Fibroblast of the conjunctiva (primary cell): Measurements from ENCODE around the gene CCDC78.

Experiments used
- DNase-seq: peaks from one replicate; pipeline ENCODE4 v3.0.0-alpha.2; 2010; ENCODE audit warnings: low read depth

Gene CCDC78

DNA sequence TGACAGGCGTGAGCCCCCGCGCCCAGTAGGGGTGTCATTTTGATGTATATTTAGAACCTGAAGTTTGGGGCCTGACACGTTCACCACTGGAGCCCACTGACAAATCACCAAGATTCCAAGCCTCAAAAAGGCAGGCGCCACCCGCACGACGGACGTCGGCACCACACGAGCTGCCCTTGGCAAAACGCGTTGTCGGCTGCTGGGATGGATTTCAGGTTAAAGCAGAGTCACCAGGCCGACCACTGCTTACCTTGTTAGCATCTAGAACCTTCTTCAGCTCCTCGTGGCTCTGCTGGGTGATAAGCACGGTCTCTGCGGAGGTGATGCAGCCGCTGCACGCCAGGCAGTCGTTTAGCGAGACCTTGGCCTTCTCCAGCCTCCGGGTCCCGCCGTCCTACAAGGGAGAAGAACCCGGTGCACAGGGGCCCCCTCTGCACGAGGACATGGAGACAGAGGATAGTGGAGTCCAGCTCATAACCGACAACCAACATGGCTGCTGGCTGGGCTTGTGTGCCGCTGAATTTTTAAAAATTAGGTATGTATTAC is 10.8 kb upstream of the CCDC78 start:
- DNase-seq, result no peak

DNA sequence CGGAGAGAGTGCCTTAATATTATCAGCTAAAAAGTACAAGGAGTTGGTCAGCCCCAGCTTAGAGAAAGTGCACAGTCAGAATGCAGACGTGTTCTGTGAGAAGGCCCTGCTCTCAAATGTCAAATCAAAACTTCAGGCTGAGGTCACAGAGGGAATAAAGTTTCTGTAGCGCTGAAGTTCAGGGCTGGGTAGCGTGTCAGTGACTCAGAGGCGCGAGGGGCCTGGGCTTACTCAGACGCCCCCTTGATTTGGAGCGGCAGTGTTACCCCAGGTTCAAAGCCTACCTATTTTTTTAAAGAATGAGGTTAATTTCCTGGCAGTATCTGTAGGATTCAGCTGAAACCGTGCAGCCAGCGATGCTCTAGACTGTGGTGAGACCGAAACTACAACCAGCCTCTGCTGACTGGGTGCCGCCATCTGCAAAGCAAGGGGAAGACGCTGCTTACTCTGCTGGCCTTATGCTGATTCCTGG is 9.8 kb upstream of the CCDC78 start:
- DNase-seq, result no peak

DNA sequence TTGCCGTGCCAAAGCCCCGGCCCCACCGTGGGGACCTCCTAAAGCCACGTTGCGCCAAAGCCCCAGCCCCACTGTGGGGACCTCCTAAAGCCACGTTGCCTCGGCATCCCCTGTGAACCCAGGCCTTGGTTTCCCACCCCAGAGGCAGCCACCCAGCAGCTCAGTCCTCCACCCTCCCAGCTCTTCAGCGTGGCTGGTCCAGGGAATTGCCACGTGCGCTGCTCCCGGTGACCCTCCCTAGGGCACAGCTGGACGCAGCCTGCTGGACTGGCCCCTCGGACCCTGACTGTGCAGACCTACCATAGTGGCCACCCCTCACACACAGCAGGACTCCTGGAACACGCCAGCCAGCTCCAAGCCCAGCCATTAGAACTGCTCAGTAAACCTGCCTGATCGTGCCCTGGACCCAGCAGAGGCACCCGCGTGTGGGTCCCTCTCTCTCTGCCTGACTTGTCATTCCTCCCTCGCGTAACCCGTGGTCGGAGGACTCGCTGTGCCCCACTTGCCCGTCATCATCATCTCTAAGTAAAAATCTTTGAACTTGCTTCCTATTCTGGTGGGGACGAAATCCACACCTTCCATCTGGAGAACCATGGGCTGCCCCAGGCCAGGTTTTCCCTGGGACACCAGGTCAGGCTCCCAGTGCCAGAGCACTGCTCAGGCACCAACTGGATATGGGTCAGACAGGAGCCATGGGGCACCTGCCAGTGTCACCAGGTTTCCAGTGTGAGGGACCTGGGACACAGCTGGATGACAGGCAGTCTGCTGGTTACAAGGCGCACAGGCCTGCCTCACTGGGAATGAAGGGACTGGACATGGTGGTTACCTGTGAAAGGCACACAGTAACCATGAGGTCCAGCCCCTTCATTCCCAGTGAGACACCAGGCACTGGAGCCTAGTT is 9.0 kb upstream of the CCDC78 start:
- DNase-seq, result no peak

DNA sequence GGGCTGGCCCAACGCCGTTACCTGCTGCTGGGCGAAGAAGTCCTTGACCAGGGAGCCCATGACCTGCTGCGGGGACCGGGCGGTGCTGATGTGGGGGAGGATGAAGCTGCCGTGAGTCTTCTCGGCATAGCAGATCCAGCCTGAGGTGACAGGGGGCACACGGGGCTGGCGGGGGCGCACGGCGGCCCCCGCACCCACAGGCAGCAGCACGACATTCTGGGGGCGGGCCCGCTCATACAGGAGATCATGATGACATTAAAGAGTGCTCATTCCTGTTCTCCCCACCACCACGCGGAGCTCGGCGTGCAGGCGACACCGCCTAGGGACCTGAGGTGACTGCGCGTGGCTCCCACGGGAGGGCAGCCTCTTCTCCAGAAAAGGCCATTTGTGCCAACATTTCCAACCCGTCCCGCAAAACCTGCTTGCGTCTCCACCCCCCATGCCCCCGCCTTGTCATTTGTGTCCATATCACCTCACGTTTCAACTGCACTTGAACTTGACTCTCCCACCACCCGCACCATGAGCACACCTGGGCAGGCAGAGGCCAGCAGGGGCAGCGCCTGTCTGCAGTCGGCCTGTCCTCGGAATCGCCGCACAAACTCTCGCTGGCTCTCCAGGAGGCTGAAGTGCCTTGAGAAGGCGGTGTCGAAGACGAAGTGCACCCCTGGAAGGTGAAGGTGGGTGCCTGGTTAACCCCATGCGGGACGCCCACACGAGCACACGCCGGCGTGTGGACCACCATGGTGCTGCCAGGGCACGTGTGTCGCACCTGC is 8.2 kb upstream of the CCDC78 start:
- DNase-seq, result no peak

DNA sequence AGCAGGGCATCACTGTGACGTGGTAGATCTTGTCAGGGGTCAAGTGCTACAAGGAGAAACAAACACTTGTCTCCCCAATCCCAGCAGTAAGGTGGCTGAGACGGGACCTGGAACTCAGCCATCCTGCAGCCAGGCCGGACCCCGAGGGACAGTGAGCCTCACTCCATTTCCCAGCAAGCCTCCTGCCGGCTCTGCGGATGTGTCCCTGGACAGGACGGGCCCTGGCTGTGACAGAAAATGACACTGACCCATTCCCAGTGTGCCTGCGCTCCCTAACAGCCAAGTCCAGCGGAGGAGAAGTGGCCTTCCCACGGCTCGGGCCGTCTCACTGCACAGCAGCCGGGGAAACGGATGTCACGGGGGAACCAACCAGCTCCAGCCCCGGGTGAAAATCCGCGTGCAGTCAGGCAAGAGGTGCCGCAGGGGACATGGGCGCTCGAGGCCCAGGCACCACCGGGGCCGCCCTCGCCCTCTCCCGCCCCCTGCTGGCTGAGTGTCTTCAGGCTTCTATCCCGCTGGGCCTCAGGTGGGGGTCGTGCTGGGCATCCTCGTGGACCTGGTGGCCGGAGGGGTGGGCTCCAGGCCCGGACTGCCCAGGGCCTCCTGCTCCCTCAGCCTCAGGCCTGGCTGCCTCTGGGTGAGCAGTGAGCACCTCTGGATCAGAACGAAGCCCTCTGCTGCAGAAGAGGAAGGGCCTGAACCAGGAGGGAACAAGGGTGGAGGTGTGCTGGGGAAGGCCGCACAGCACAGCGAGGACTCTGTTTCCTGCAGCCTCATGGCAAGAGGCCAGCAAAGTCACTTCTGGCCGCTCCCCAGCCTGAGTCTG is 7.4 kb upstream of the CCDC78 start:
- DNase-seq, result no peak

DNA sequence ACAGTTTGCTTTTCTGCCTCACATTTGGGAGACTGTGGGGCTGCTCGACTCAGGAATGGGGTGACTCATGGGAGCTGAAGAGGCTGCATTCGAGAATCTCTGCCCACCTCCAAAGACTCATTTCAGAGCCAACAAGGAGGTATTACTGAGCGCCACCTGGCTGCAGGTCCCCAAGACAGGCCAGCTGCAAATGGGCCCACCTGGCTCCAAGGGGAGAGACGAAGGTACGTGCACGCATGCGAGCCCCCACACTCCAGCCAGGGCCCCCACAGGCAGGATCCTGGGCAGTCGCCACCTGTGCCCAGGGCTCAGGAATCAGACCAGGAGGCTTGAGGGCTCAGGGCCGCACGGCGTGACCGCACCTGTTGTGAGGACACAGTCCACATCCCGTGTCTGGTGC is 6.7 kb upstream of the CCDC78 start:
- no peak for DNase-seq

DNA sequence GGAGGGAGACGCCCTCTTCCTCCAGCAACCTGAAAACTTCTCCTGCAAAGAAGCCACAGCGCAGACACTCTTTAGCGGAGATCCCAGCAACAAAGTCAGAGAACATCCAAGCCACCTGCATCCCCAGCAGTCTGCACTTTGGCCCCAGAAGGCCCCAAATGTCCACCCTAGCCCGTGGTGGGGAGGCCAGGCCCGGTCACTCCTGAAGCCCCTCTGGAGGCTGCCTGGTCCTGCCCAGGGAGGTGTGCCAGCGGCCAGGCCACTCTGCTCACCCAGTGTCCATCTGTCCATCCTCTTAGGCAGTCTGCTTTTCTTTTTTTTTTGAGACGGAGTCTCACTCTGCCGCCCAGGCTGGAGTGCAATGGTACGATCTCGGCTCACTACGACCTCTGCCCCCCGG is 6.1 kb upstream of the CCDC78 start:
- no peak for DNase-seq

DNA sequence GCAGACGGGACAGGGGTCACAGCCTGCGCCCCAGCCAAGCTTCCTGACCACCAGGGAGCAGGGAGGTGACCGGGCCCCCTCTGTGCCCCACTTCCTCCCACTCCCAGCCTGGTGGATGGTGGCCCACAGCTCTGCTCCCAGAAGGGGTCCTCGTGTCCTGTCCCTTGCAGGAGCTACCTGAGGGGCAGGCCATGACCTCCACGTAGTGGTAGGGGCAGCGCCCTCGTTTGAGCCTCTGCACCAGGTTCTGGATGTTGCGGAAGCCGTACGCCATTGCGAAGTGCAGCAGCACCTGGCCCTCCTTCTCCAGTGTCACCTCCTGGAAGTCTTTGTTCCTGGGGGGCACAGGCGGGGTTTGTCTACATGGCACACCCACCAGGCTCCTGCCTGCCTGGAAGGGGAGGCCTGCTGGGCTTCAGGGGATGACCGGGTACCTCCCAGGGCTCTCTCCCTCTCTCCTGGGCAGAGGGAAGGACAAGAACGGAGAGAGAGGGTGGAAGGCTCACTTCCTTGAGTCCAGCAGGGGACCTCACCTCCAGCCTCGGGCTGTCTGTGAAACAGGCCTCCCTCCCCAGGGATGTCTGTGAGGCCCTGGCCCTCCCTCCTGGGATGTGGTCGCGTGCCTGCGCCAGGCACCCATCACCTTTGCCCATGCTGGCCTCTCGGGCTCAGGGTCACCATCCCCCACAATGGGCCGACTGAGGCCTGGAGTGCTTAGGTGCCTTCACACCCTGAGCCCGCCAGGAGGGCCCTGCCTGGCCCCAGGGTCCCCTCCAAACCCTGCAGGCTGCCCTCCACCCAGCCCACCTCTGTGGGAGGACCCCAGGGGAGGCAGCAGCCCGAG is 4.6 kb upstream of the CCDC78 start:
- DNase-seq, result no peak

DNA sequence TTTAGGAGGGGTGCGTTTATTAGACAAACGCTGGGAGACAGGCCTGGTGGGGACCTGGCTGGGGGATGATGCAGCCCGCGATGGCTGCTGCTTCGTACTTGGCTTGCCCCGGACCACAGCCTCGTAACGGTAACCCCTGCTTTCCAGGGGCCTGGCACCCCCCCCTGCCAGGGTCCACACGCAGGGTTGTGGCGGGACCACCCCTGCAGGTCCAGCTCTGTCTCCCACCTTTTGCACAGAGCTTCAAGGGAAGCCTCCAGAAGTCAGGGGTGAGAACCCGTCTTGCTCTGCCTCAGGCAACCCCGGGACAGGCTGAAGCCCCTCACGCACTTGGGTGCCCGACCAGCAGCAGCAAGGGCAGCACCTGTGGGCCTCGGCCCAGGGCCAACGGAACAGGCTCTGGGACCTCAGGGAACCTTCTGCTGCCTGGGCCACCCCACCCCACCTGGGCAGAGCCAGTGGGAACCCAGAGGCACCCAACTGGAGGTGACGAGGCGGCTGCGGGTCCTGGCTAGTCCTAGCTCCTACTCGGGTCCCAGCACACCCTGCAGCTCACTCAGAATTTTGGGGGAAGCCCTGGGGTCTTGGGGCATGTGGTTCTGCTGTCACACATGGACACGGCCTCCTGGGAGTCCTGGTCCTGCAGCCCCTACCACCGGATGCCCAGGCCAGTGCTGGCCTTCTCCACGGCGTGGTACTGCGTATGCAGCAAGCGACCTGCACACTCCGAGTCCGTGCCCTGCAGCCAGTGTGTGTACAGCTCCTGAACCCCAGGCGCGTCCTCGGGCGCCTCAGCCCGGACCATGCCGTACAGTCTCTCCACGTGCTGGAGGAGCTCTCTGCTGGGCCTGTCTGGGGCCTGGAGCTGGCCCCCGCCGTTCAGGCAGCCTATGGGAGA is 3.8 kb upstream of the CCDC78 start:
- DNase-seq, result no peak

DNA sequence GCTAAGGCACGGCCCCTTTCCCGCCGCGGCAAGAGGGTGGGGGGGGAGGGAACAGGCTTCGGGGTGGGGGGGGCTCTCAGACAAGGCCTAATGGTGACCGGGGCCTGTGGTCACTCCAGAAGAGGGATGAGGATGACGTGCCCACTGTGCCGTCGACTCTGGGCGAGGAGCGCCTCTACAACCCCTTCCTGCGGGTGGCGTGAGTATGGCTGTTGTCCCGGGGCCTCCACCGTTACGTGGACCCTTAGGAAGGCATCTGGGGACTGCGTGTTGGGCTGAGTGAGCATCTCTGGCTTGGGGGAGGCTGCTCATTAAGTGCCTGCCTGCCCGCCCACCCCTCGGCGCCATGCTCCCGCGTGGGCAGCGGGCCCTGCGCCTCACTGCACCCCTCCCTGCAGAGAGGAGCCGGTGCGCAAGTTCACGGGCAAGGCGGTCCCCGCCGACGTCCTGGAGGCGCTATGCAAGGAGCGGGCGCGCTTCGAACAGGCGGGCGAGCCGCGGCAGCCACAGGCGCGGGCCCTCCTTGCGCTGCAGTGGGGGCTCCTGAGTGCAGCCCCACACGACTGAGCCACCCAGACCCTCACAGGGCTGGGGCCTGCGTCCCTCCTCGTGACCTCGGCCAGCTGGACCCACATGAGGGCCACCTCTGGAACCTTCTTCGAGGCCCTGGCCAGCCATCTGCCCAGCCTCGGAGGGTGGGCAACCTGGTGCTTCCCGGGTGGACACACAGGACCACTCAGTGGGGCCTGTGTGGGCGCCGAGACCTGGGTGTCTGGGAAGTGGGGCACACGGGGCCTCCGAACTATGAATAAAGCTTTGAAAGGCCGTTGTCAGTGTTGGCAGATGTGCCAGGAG is 2.9 kb upstream of the CCDC78 start:
- DNase-seq, result no peak

DNA sequence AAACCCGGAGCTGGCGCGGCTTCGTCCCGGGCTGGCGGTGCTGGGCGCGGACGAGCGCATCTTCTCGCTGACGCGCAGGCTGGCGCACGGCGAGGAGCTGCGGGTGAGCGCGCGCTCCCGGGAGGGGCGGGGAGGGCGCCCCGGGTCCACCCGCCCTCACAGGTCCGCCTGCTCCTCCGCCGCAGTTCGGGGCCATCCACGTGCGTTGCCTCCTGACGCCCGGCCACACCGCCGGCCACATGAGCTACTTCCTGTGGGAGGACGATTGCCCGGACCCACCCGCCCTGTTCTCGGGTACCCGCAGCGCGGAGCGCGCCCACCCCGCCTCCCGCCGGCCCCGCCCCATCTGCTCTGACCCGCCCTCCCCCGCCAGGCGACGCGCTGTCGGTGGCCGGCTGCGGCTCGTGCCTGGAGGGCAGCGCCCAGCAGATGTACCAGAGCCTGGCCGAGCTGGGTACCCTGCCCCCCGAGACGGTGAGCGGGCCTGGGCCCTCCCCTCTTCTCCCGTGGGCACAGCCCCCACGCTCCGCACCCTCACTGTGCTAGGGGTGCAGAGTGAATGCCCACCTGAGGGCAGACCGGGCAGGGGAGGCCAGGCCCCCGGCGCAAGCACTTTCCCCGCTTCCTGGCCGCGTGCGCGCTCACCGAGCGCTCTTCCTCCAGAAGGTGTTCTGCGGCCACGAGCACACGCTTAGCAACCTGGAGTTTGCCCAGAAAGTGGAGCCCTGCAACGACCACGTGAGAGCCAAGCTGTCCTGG is 2.1 kb upstream of the CCDC78 start:
- no peak for DNase-seq

DNA sequence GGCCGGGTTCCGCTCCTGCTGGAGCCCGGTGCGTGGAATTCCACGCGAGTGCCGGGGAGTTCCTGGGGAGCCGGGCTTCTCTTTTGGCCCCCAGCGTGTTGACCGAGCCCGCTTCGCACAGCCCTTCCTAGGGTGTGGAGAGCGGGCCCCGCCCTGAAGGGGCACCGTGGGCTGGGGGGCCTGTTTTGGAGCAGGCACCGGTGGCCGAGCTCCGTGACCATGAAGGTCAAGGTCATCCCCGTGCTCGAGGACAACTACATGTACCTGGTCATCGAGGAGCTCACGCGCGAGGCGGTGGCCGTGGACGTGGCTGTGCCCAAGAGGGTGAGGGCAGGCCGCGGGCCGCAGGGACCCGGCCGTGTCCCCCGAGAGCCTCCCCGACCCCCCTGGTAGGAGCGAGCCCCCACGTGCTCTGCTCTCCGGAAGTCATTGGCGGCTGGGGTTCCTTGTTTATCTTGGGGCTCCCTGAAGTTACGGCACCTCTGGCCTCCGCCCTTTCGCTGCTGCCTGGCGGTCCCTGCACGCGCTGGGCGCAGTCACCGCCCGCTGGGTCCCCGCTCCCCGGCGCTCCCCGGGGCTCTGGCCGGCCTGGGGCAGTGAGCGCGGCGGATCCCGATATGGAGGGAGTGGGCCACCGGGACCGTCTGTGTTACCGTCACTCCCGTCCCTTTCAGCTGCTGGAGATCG is 1.2 kb upstream of the CCDC78 start:
- no peak for DNase-seq

DNA sequence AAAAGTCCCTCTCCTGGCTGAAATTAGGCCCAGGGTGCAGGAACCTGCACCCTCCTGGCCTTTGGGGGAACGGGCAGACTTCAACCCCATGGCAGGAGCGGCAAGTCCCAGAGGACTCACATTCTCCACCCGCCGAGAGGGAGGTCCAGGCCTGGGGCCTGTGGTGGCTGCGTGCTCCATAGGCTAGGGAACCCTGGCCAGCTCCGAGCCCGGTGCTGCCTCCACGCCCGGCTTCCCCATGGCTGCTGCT is 130 bp downstream of the CCDC78 start:
- no peak for DNase-seq

DNA sequence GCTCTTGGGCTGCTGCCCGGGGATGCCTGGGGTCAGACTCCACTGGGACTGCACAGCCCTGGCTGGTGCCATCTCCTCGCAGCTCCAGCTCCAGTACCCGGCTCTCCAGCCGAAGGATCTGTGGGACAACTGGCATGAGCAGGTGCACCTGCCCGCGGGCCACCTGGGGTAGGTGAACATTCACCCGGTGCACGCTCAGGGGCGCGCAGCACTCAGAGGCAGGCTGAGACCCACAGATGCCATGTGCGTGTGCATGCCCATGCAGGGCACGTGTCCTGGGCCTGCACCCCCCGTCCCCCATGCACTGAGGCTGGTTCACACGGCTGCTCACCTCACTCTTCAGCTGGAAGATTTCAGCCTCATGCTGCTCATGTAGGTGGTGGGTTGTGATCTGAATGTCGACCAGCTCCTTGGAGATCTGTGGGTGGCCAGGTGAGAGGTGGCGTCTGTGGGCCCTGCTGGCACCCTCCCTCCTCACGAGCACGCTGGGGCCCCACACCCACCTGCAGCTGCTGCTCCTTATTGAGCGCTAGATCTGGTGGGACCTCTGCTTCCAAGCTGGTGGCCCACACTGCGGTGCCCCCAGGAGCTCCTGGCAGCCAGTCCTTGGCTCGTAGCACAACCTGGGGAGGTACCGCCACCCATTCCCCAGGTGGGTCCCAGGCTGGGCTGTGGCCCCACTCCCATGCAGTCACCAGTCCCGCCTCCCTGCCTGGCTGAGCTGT is 618 bp downstream of the CCDC78 start:
- DNase-seq, result no peak

DNA sequence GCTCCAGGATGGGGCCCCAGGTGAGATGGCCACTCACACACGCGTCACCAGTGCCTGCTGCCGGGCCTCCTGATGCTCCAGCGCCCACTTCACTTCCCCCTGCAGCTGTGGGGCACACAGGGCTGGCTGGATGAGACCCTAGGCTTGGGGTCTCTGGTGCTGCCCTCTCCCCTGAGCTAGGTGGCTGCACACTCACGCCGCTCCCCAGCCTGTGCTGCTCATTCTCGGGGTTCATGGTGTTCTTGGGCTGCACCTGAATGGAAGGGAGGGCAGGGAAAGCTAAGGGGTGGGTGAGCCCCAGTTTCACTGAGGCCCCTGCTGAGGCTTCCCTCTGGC is 1.2 kb downstream of the CCDC78 start:
- no peak for DNase-seq

DNA sequence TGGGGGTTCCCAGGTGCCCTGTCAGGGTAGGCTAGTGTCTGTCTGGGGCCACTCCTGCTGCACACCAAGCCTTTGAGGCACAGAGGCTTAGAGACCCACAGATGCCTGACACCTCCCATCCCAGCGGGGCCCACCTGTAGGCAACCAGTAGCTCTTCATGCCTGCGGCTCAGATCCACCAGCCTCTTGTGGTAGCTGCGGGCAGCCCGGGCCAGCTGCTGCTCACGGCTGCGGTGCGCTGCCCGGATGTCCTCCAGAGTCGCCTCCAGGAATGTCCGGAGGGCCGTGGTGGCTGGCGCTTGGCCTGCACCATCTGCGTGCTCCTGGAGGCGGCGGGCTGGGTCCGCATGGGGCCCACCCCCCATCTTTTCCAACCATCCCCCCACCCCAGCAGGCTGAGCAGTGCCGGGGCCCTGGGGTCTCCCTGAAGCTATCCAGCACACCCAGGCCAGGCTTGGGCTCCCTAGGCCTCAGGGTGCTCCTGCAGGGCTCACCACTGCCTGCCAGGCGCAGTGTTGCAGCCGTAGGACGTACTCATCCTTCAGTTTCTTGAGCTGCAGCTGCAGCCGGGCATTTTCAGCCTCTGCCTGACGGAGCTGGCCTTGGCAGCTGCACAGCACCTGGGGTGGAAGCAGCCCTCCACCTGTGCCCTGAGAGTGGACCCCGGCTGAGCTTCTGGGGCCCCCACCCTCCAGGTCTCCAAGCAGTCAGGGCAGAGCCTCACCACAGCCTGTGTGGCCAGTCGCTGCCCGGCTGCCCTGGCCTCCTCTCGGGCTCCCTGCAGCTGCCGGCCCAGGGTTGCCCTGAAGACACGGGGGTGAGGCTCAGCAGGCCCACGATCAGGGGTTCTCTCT is 1.8 kb downstream of the CCDC78 start:
- no peak for DNase-seq

DNA sequence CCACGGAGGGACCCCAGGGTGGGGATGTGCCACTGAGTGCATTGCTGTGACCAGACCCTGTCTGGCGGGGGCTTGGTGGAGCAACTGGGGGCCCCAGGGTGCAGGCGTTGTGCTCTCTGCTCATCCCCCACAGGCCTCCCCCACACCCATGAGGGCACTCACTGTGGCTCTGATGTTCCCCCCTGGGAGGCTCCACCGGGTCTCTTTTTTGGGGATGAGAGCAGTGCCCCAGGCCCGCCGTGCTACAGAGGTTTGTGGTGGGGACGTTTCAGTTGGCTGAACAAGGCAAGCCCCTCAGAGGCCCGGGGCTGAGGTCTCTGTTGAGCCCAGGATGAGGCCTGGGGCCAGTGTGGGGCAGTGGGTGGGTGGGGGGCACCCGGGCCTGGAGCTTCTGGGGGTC is 2.5 kb downstream of the CCDC78 start:
- no peak for DNase-seq
